ENCODE data around the gene NABP2.
"Not testable (repeated sequence)": the region's sequence is repeated elsewhere in the genome, so short reads cannot be mapped to it uniquely, and the experiment has no call there.

The NABP2 gene

DNA sequence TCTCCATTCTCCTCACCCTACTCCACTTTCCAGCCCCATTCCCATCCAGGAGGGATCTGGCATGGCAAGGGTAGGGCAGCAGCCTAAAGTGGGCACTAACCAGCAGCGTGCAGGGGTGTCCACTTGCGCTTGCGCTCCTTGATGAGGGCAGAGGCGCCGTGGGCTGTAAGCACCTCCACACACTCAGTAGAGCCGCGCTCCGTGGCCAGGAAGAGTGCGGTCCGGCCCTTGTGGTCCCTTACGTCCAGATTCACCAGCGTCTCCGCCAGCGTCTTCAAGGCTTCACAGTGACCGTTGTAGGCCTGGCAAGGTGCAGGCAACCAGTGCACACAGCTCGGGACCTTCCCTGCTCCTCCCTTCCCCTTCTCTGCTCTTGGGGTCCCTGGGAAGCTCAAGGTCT lies 23.8 kb downstream of the NABP2 start:
- DNase-seq (ENCODE audit: low read depth): no peak

DNA sequence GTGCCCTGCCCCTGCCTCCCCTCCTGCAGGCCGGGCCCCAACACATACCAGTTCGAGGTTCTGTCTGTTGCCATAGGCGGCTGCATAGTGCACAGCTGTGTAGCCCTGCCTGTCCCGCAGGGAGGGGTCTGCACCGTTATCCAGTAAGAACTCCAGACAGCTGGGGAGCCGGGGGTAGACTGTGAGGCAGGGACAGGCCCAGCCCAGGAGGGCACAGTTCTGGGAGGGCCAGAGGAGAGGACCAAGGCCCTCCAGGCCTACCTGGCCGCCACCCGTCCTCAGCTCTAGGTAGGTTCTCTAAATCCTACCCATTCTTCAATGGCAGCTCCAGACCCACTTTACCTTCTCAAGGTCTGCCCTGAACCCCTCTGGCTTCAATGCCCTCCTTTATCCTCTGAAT lies 24.6 kb downstream of the NABP2 start:
- no peak for DNase-seq (ENCODE audit: low read depth)

DNA sequence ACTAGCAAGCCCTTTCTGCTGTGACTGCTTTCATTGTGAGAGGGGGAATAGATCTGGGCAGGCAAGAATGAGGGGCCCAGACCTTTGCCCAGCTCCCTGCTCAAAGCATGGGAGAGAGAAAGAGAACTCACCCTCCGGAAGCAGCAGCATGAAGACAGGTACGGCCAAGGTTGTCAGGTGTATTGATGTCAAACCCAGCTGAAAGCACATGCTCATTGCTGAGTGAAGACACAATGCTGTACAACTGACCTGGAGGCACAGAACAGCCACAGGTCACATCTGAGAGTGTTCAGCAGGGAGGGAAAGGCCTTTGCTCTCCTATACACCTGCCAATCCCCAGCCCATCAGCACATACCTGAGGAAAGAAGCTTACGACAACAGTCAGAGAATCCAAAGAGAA lies 28.5 kb downstream of the NABP2 start:
- DNase-seq (ENCODE audit: low read depth): no peak

DNA sequence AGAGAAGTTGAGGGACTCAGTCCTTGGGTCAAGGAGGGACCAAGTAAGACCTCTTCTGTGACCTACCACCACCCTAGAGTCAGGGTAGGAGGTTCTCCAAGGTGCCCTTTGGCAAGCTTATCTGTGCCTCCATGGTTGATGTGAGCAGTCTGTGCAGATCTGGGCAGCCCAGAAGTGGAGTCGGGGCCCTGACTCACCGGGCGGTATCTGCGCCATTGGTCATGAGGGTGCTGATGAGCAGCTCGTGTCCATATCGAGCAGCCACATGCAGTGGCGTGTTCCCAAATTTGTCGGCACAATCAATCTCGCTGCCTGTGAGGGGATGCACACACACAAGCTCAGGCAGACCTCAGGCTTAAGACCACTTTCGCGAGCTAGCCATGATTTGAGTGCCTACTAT lies 28.9 kb downstream of the NABP2 start:
- DNase-seq (ENCODE audit: low read depth): no peak

DNA sequence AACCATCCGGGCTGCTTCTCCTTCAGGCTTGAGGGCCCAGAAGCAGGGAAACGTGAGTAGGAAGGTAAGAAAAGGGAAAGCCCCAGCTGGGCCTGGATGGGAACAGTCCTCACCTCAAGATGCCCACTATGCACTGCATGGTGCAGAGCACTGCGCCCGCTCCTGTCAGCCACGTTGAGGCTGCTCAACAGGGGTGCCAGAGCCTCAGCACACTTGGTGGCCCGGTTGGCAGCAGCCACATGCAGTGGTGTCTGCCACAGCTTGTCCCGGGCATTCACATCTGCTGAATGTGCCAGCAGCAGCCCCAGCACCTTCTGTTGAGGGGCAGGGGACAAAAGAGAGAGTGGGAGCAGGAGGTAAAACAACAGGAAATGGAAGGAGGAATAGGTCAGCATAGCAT lies 31.5 kb downstream of the NABP2 start:
- DNase-seq (ENCODE audit: low read depth): no peak

DNA sequence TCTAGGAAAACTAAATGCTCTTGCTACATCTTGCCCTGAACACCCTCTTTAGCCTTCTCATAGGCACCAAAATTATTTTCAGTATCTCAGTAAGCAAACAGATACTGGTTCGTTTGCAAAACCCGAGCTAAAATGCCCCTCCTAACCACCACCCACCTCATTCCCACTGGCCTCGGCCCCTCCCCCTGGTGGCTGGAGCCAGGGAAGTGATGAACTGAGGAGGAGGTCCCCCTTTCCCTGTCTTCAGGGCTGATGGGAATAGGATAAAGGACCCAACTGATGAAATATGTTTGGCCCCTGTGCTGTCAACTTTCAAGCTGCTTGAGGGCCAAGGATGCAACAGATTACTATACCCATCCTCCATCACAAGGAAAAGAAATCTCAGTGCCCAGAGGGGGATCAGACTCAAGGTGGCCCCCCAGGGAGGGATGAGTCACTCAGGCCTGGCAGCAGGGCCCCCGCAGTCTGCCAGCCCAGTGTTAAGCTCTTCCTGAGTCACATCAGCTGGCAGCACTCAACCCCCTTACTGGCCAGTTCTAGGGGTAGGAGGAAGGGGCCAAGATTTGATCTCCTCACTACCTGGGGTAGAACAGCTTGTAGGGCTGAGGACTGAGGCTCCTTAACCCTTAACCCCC lies 32.3 kb downstream of the NABP2 start:
- DNase-seq (ENCODE audit: low read depth): no peak

DNA sequence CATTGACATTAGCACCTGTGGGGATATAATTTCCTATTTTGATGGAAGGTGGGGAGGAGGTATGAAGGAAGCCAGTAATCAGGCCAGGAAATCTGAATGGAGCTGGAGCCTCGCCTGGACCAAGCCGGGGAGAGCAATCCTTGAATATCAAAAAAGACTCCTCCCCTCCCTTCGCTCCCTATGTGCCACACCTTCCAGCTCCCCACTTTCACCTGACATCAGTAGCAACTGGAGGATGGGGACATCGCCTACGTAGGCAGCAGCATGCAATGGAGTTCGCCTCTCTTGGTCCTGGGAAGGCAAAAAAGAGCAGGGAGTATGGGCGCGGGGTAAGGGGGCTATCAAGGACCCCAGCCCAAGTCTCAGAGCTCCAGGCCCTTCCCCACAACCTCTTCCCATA lies 32.9 kb downstream of the NABP2 start:
- DNase-seq (ENCODE audit: low read depth): no peak

DNA sequence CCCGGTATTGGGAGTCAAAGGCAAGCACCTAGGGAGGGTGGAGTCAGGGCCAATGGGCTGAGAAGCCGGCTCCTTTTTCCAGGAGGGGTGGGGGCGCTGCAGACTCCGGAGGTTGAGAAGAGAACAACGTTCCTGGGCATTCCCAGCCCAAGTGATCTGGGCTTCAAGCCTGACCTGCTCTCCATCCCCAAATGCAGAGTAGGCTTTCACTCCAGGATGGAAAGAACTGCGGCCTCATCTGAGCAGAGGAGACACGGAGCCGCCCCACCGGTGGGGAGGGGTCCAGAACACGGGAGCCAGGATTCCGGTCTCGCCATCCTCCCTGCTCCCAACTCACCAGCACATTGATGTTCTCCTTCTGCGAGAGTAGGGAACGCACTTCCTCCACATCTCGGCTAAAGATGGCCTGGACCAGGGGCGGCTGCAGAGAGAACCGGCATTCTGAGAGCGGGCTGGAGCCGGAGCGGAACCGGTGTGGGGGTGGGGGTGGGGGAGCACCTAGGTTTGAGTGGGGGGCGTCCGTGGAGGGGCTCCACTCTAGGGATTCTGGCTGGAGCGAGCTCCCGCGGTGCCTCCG lies 33.4 kb downstream of the NABP2 start:
- no peak for DNase-seq (ENCODE audit: low read depth)

DNA sequence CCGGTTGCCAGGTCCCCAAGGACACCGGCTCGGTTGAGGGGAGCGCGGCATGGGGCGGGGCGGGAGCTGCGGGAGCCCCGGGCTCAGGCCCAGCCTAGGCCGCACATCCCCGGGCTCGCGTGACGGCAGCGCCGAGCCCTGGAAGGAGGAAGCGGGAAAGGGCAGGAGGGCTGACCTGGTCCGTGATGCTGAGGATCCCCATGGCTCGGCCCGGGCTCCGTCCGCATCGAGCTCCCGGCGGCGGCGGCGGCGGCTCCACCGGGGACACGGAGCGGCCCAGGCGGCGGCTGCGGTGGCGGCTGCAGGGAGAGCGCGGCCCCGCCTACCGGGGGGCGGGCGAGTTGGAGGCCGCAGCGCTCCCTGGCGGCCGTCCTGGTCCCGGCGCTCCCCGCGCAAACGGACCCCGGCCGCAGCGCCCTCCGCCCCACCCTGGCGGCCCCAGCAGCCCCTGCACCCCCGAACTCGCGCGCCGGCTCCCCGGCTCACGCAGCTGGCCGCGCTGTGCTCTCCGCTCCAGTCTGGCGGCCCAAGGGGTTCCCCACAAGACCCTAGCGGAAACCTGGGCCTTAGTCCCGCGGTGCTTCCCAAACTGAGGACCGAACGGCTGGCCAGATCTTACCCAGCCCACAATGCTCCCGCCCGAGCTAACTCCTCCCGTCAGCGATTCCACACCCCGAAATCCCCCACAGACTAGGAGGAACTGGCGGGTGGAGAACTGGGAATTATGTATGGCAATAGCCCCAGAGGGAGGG lies 34.1 kb downstream of the NABP2 start, which contains the start of gene ANKRD52:
TSS of gene ANKRD52 (minus strand) at position 317 of the 752 bp plus-strand sequence. CDS start at position 202, 115 bp downstream.
- peak; percentile 74 for DNase-seq (ENCODE audit: low read depth)

DNA sequence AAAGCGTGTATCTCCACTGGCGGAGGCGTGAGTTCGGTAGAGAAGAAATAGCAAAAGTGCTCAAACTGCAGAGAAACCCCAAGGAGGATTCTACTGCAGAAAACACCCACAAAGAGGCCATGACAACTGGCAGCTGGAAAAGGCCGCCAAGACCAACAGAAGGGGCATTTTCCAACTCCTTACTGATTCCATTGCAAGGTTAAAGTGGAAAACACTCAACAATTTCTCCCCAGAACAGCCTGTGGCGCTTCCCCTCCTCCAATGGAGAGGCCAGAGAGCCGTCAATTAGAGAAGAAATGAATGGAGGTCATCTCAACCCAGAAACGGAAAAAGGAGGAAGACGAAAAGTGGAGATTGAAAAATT lies 34.7 kb downstream of the NABP2 start:
- no peak for DNase-seq (ENCODE audit: low read depth)

DNA sequence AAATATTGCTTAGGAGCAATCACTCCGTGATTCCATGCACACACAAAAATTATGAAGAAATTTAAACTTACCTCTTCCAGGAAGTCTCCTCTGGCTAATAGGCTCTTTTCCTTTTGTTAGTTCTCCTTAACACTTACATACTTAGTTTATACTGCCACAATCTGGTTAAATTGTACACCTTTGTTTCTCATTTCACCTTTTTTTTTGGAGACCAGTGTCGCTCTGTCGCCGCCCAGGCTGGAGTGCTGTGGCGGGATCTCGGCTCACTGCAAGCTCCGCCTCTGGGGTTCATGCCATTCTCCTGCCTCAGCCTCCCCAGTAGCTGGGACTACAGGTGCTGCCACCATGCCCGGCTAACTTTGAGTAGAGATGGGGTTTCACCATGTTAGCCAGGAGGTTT lies 36.2 kb downstream of the NABP2 start:
- DNase-seq (ENCODE audit: low read depth): no peak

DNA sequence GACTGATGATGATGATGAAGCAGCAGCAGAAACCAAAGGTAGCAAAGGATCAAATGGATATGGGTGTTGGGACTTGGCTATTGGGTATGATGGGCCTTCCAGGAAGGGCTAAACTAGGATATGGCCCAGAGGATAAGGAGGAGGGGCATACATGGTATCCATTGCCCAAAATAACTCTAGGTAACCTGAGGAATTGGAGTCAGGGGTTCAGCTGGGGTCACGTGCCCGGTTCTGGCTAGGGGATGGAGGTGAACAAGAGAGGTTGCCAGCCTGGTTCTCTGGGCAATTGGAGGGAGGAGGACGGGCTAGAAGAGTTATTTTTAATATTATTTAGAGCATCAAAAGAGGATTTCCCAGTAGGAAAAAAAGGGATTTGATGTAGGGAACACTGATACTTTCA lies 36.8 kb downstream of the NABP2 start:
- DNase-seq (ENCODE audit: low read depth): no peak

DNA sequence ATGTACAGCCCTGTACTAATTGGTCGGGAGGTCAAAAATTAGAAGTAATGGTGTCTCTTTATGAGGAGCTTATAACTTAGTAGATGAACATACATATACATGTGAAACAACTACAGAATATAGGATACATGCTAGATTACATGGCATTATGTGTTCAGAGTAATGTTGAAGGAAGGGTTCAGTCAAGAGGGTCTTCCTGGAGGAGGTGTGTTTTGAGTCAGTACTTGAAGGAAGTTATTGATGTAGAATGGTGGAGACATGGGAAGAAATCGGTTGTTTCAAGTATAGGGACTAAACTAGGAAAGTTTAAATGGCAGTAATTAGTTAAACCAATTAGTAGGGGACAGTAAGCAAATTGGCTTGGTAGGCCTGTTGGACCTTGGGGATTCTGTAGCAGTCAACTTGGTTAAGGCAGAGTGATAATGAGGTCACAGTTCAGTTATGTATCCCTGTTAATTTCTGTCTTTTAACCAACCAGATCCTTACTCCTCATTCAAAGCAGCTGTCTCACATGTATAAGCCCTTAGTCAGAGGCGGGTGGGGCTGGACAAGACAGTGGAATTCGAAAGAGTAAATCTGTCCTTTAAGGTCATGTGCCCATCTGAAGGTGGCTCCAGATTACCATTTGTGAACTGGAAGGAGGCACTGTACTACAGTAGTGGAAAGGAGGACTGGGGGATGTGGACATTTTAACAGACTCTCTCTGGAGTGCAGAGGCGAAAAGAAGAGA lies 37.5 kb downstream of the NABP2 start:
- peak; percentile 24 for DNase-seq (ENCODE audit: low read depth)

DNA sequence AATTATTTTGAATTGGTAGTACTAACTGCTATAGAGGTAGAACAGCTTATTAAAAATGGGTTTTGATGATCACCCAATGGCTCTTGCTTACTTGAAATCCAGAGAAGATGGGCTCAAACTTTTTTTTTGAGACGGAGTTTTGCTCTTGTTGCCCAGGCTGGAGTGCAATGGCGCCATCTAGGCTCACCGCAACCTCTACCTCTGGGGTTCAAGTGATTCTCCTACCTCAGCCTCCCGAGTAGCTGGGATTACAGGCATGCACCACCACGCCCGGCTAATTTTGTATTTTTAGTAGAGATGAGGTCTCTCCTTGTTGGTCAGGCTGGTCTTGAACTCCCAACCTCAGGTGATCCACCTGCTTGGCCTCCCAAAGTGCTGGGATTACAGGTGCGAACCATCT lies 38.8 kb downstream of the NABP2 start:
- DNase-seq (ENCODE audit: low read depth): not testable (repeated sequence)

DNA sequence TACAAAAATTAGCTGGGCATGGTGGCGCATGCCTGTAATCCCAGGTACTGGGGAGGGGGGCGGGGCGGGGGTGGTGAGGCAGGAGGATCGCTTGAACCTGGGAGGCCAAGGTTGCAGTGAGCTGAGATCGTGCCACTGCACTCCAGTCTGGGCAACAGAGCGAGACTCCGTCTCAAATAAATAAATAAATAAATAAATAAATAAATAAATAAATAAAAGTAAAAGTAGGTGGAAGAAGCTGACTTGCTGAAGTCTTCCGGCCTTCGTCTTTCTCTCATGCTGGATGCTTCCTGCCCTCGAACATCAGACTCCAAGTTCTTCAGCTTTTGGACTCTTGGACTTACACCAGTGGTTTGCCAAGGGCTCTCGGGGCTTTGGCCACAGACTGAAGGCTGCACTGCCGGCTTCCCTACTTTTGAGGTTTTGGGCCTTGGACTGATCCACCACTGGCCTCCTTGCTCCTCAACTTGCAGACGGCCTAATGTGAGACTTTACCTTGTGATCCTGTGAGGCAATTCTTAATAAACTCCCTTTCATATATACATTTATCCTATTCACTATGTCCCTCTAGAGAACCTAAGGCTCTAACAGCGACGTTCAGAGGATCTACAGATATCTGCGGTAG lies 42.0 kb downstream of the NABP2 start:
- DNase-seq (ENCODE audit: low read depth): not testable (repeated sequence)

DNA sequence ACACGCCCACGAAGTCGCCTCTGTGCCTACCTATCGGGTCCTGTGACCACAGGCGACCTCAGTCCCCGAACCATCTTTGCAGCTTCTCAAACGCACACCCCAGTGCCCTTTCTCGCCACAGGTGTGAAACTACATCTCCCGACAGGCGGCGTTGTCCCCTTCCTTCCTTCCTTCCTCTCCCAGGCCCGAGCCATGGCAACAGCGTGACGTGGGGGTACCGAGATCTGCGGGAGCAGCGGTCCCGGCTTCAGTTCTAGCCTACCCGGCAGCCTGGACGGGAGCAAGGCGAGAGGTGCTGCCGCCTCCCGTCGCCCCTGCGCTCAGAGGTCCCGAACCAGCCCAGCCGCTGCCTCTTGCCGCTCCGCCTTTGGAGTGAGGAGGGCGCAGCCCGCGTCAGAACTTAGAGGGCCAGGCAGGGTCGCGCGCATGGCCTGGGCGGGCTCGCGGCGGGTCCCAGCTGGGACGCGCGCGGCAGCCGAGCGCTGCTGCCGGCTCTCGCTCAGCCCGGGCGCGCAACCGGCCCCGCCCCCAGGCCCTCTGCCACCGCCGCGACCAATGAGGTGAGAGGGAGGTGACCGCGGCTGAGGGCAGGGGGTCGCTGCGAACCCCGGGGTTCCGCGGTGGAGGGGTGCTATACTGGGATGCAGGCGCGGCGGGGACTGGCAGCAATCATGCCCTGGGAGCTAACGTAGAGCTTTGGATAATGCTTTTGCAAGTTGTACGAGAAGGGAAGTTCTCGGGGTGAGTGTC lies 42.7 kb downstream of the NABP2 start, which contains the start of gene COQ10A:
TSS of gene COQ10A (plus strand) at position 250 of the 750 bp plus-strand sequence. CDS start at position 427, 177 bp downstream.
- DNase-seq (ENCODE audit: low read depth): peak; percentile 80

DNA sequence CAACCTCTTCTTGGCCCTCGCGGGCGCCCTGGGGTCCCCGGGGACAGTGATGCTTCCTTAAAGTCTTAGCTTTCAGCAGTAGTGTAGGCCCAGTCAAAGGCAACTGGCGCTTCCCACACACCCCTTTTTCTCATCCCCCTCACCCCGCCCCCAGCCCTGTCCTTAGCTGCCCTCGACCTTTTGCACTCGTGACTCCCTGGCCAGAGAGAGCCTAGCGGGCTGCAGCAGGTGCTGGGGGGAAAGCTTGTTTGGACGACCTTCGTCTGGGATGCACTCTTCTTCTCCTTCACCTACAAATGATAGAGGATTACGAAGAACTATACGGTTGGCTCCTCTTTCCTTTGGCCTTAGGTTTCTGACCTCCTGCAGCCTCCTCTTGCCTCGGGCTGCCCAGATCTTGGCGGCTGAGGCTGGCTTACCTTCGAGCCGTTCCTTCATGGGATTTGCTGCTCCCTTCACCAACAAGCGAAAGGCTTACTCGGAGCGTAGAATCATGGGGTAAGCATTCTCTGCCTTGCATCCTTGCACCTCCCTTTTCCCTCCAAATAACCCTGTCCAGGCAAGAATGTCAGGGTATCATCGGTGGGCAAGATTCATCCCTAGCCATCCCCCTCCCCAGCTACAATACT lies 43.4 kb downstream of the NABP2 start:
- DNase-seq (ENCODE audit: low read depth): peak; percentile 18

DNA sequence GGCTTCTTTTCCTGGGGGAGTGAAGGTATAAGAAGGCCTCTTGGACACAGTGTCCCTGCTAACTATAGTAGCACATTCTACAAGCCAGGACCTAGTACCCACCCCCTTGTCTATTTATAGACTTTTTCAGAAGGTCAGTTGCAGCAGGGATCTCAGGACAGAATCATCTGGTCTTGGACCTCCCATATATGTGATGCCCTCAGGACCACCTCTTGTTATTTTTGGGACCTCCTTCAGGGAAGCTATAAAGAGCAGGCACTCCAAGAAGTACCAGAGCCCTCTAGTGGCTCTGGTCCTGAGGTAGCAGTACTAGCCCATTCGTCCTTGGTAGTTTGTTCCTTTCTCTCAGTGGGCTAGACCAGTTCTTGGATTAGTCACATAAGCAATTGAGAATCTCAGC lies 46.9 kb downstream of the NABP2 start:
- DNase-seq (ENCODE audit: low read depth): no peak

DNA sequence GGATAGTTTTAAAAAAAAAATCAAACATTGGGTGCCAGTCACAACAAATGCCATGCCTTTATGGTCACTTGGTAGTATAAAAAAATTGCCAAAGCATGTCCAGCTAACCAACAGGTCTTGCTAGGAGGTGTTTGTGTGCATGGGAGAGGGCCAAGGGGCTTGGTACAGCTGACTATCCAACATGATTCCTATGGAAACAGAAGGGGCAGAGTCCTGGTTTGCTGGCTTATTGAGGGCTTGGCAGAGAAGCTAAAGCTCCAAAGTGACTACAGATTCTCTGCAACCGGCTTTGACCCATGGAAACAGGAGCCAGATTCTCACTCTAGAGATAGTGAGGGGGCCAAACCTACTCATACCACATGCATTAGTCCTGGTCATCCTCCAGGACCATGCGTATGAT lies 48.3 kb downstream of the NABP2 start:
- DNase-seq (ENCODE audit: low read depth): not testable (repeated sequence)

DNA sequence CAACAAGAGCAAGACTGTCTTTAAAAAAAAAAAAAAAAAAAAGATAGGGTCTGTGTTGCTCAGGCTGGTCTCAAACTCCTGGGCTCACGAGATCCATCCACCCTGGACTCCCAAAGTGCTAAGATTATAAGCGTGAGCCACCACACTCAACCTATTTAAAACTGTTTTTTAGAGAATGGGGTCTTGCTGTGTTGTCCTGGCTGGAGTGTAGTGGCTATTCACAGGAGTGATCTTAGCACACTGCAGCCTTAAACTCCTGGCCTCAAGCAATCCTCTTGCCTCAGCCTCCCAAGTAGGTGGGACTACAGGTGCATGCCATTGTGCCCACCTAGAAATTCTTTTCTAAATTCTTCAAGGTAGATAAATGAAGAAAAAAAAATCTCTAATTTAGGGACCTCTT lies 50.2 kb downstream of the NABP2 start:
- no peak for DNase-seq (ENCODE audit: low read depth)

DNA sequence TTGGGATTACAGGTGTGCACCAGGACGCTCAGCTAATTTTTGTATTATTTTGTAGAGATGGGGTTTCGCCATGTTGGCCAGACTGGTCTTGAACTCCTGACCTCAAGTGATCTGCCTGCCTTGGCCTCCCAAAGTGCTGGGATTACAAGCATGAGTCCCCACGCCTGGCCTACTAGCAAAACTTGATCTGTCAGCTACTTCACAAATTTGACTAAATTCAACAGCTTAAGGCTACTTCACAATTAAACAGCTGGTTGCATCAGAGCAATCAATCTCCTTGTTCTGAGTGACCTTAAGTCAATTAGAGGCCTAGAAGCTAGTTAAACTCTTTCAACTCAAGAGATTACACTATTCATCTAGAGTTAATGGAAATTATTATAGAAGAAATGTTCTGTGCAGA lies 54.8 kb downstream of the NABP2 start:
- DNase-seq (ENCODE audit: low read depth): no peak
